Forelimb muscle (tissue), 1 donor: ENCODE results near the gene MYH9. TPM values are rescaled to one million over a fixed set of nuclear protein-coding genes. Genes with fewer than 3 reads are reported as not detected.

Source experiments
- DNase-seq: peaks from one replicate; pipeline ENCODE4 v3.0.0-alpha.2; 2013; ENCODE audit warnings: low read depth
- polyA plus RNA-seq: library from polyadenylated mRNA; unstranded; fragments of 120-200 nt; gene quantifications from one replicate; pipeline ENCODE4 v1.2.1, GENCODE V29; 2013; ENCODE audit not compliant: insufficient read length

MYH9 gene
- polyA plus RNA-seq, 1 donor = 83.0 TPM

DNA sequence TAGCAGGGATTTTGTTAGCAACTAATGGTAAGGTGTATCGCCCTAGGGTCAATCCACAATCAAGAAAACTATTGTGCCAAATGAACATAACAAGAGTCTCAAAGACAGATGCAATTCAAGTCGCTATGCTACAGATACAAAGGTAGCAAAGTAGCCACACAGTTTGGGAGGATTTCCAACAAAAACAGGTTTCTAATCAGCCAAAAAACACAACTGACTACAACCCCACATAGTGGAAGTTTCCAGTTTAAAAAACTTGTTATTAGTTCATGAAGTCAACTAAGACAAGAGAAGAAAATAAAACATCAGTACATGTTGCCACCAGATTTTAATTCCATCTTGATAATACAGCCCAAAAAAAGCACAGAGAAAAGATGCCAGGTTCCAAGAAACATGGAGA is 38.0 kb downstream of the MYH9 start:
- DNase-seq = no peak

DNA sequence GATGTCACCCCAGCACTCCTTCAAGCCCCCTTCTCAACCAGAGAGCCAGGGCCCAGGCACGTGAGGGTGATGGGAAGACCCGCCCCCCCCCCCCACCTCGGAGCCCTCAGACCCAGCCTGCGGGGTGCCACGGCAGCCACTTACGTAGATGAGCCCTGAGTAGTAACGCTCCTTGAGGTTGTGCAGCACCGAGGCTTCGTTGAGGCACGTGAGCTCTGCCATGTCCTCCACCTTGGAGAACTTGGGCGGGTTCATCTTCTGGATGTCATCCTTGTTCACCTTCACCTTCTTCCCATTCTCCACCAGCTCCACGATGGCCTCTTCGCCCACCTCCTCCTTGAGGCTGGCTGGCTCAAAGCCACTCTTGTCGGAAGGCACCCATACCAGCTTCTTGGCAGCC is 39.0 kb downstream of the MYH9 start:
- no peak for DNase-seq

DNA sequence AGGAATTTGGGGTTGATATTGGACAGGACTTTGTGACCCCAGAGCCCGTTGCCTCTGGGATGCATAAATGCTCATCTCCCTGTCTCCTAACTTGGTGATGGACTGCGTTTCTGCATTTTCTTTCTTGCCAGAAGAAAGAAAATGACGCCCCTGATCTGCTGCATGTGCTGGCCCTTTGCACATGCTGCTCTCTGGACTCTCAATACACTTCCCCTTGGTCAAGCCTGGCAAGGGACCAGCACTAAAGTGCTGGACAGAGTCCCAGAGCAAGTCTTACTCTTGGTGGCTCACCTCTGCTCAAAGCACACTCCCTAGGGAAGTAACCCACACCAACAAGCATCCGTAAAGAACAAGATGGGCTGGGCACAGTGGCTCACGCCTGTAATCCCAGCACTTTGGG is 40.7 kb downstream of the MYH9 start:
- DNase-seq = no peak

DNA sequence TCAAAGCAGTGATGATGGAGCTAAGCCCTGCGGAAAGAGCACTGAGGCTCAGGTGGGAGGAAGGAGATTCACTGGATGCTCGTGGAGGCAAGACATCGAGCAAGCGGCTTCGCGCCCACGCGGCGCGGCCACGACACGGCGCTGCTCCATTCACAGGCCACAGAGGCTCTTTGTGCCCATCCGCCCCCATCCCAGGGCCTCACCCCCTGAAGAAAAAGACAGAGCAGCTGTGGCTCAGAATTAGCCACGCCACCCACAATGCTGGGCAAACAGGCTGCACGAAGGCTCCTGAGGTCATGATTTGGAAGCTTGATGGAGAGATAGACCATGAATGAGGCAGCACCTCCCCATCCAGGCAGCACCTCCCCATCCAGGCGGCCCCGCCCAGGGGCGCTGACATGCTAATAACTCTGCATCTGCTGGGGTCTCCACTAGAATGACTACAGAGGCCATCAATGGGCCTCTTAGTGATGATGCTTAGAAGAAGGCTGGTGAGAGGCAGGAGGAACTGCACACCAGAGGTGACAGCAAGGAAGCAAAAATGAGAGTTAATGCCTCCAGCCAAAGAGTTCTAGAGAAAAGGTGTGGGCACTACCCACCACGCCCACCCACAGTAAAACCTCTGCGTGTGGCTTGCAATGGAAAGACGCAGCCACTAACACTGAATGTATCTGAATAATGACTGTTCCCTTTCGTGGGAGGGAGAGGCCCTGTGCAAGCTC is 43.5 kb downstream of the MYH9 start:
- no peak for DNase-seq

DNA sequence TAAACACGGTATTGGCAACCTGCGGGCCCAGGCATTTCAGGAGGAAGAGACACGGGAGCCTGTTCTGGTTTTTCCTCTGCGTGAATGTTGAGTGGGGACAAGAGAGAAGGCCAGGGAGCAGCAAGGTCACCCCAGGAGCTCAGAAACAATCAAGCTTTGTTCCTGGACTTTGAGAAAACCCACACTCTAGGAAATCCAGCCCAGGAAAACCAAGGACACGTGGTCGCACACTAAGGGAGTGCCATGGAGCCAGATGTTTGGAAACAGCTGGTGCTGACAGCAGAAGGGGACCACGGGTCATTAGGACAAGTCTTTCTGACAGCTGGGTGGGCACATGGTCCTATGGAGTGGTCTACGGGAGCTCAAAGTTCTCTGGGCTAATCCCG is 44.1 kb downstream of the MYH9 start:
- no peak for DNase-seq

DNA sequence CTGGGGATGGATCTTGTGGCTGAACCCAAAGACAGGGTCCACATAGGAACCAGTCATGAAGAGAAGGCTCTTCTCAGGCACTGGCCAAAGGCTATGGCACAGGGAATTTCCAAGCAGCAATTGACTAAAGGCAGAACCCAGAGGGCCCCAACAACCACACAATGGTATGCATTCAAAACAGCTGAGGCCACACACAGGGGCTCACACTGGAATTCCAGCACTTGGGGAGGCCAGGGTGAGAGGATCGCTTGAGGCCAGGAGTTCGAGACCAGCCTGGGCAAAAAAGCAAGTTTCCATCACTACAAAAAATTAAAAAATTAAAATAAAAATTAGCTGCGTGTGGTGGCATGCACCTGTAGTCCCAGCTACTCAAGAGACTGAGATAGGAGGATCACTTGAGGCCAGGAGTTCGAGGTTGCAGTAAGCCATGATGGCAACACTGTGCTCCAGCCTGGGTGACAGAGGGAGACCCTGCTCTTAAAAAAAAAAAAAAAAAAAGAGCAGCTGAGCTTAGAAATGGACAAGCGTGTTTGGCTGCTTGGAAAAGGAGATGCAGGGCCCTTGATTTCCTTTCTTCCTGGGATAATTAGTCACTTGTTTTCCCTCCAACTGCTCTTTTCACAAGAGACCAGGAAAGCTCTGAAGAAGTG is 44.6 kb downstream of the MYH9 start:
- DNase-seq = no peak

DNA sequence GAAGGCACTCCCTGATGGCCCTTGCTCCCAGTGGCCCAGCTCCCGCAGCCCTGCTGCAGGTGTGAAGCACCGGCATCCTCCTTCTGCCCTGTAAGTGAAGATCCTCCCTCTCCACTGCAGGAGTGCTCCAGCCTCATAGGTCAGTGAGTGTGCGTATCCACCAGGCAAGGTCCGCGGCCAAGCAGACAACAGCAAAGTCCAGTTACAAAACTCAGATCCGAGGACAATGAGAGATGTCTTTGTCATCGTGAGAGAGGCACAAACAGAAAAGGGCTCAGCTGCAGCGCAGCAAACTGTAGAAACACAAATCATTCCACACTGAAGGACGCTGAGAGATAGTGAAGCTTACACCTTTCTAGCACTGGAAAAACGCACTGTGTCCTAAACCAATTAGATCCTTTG is 46.1 kb downstream of the MYH9 start:
- DNase-seq = no peak

DNA sequence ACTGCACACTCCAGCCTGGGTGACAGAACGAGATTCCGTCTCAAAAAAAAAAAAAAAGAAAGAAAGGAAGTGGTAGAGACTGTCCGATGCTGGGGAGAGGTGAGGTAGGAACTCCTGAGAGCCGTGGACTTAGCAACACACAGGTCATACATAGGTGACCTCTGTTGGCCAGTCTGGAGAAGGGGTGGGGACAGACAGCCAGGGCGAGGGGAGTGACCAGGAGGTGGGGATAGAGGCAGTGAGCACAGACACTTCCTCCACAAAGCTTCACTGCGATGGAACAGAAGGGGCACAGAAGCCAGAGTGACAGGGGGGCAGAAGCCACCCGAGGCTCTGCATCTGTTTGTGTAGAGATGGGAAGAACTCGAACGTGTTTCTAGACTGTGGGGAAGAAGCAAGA is 47.1 kb downstream of the MYH9 start:
- DNase-seq = no peak

DNA sequence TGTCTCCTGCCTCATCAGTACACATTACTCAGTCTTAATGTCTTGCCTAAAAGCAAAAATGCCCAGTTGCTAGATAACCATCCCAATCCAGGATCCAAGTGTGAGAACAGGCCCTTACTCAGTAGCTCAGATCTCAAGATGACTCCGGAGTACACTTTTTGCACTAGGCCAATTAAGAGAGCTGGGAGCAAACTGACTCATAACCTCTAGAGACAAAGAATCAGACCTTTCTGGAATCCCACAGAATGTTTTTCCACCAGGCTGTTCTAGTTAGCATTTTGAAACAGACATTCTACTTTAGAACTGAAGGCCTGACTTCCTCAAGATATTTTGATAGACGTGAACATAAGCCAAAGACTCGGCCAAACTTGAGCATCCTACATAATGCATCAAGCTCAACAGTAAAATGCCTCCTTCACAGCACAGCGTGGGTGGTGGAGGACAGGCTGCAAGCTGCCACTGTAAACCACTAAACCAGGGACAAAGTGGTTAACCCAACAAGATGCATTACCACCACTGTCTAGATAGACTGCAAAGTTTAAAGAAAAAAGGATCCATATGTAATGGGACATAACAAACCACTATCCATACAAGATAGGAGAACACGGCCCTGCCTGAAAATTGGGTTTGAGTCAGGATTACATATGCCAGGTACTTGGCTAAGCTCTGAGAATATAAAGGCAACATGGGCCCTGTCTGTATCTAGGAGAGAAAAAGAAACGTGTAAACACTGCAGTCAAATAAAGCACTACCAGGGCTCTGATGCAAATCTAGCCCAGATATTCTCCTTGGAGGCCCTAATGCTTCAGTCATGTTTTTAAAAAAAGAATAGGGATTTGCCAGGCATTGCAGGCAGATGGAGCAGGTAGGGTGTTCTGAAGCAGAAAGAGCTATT is 48.3 kb downstream of the MYH9 start:
- no peak for DNase-seq

DNA sequence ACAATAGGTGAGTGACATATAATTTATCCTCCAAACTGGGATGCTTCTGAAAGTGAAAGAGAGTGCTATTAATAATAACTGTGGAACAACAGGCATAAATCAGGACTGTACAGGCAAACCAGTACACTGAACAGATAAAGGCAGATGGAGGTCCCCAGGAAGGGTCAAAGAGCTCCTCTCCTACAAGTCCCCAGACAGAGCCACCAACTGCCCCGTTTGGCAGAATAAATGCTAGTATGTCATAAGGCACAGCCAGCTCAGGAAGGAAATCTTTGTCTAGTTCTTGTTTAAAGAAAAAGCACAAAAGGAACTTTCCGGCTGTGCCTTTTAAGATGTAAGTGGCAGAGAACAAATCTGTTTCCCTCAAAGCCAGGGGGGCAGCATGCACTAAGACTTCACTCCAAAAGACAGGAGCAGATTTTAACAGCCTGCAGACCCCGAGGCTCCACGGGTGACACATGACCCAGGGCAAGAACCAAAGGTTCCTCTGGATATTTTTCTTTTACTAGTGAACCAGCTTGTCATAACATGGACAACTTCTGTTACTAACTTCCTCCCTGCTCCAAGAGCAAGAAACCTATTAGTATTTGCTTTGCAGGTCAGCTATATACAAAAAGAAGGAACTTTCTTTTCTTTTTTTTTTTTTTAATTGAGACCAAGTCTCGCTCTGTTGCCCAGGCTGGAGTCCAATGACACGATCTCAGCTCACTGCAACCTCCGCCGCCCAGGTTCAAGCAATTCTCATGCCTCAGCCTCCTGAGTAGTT is 50.2 kb downstream of the MYH9 start:
- DNase-seq = no peak

DNA sequence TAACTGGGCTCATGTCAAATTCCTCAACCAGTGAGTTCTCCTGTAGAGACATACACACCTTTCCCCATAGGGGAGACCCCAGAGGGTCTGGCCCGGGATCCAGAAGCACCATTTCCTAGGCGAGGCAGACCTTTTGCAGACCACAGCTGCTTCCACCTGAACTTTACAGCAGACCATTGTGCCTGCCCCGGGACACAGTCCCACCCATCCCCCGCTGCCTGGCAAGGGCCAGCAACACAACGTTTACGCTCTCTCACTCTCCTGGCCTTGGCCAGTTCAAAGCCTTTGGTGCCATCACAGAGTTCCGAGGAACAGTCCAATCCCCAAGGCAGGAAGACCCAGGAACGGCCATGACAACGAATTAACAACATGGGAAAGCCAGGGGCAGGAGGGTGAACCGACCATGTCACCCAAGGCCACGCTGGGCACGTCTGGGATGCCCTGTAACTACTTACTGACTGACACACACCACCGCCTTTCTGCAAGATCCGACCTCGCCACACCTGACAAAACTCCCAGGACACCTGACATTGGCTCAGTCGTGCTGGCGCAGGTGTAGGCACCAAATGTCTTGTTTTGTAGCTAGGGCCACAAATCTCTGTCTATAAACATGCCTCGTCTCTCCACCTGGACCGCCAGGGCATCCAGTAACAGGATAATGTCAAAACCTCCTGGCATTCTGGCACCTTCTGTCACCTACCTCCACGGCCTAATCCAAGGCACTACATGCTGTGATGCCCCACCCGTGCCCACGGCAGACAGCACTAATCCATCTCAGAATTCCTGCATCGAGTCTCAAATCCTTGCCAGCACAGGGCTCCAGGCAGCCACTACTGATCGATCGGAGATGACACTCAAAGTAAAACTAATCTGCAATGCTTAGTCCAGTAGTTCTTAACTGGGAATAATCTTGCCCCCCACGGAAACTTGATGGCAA is 51.3 kb downstream of the MYH9 start:
- DNase-seq = no peak

DNA sequence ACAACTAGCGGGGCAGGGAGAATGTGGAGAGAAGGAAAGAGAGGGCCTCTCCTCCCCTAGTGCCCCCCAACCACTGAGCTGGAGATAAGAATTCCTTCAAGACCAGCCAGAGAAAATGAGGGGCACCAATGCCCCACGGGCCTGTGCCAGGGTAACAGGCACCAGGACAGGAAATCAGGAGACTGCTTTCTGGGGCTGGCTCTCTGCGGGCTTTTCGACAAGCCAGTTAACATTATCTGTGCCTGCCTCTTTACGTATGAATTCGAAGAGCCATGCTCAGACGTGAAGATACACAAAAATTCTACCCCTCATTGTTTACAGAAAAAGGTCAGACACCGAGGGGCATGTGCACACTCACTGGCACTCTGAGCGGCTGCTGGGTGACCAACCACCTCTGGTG is 52.1 kb downstream of the MYH9 start:
- no peak for DNase-seq

DNA sequence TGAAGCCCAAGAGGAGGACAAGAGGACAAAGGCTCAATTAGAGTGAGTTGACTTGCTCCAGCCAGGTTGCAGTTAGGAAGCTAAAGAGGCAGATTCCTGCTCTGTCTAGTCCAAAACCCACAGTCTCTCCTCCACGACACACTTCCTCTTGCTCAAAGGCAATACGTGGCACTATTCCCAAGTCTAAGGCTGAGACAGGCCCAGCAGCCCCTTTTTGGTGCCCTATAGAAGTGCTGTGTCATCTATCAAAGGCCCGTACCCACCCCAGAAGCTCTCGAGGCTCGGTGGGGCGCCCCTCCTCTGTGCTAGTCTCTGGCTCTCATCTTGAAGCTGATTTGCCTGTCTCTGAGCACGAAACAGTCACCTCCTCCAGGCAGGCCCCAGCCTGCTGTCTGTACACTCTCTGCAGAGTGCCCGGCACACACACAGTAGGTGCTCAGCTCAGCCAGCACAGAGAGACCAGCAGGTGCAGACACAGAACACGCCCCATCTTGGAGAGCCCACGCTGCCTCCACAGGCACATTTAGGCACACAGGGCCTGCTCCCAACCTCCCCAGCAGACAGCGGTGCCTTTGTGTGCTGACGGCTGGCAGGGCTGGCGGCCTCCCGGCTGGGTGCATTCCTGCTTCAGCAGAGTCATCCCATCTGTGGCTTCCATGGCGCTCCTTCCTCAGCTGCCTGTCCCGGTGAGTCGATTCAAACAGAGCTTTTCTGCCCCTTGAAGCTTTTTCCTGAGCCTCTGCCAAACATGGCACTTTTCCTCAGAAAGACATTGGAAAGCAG is 52.8 kb downstream of the MYH9 start:
- no peak for DNase-seq

DNA sequence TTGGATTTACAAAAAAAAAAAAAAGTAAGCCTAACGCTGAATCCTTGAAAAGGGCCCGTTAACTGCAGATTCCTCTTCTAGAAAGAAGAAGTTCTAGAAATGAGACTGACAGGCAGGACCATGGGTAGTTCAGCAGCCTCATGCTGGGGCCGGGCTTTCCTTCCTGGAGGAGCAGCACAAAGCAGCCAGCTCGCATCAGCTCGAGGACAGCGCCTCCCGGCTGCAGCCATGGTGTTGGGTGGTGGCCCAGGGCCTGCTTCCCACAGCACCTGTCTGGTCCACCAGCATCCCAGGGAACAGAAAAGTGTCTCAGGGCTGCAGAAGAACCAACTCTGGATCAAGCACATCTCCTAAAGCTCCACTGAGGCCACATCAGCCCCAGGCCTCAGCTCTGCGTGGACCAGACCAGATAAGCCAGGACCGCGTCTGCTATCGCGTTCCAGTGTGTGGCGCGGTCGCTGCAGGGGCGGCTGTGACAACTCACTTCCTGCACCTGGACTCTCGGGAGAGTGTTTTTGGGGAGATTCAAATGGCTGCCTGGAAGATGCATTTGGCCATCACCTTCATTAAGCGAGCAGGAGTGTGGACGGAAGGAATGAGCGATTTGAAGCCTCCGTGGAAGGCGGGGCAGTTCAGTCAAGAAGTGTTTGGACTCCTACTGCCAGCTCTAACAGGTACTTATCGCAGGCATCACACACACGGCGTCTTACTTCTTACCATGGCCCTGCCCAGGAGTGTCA is 53.5 kb downstream of the MYH9 start:
- DNase-seq = no peak

DNA sequence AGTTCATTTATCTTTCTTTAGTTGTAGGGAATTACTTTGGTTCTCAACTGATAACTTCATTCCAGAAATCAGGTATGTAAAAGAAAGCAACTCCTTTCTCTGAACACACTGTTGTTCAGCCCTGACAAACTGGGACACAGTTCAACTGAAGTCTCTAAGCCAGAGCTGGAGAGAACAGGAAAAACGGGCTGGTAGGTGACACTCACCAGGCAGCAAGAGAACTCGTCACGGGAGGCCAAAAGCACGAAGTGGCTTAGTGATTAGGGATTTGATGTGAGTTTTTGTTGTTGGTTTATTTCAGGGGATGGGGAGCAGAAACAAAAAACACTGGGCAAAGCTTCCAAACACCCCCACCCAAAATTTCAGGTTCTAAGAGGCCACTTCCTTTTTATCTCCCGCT is 54.1 kb downstream of the MYH9 start:
- DNase-seq = no peak

DNA sequence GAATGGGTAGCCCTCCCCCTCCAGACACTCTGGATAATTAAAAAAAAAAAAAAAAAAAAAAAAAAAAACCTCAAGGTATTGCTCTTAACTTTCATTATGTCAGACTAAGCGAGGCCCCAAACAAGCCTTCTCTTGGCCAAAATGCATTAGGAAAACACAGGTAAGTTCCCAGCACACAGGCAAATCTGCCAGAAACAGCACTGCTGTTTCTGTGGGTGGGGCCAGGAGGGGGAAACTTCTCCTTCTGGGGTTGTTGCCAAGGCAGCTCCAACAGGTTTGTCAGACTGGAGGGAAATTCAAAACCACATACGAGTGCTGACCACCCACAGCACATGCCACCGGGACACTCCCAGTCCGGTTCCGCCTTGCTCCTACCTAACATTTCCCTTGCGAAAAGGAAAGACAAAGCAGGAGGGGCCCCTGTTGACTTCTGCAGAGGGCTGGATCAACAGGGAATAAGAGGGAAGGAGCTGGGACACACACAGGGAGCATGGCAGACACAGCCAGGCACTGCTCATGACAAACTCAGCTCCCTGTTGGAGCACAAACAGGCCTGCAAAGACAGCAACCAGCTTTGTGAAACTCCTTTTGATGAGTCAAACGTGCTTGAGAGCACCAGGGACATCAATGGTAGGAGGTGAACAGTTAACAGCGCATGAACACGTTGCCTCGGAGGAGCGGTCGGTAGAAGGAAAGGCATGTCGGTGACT is 55.0 kb downstream of the MYH9 start:
- DNase-seq = no peak

DNA sequence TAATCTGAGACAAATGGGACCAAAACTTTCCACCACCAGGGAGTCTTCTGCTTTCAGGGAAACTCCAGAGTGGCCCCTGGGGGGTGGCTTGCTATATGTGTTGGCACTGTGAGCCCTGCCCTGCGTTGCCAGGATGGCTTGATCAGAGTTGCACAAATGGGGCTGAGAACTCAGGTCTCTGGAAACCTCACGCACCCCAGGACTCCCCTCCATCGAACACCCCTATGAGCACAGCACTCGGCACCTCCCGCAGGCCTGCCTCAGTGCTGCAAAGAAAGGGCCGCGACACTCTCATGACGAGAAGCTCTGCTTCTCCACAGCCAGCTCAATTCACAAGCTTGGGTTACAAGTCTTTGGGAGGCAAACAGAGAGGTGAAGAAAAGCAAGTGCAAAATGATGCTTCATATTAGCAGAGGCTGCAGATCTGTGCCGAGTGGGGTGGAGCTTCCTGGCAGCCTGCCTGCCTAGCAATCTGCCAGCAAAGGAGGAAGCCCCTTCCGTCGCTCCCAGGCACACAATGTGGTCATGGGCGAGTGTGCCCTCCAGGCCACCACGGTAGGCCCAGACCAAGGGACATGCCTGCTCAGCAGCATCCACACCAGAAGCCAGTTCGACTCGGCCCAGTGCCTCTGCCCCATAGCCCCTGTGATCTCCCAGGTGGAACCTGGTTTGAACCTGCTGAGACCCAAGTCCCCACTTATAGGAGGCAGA is 55.7 kb downstream of the MYH9 start:
- no peak for DNase-seq

DNA sequence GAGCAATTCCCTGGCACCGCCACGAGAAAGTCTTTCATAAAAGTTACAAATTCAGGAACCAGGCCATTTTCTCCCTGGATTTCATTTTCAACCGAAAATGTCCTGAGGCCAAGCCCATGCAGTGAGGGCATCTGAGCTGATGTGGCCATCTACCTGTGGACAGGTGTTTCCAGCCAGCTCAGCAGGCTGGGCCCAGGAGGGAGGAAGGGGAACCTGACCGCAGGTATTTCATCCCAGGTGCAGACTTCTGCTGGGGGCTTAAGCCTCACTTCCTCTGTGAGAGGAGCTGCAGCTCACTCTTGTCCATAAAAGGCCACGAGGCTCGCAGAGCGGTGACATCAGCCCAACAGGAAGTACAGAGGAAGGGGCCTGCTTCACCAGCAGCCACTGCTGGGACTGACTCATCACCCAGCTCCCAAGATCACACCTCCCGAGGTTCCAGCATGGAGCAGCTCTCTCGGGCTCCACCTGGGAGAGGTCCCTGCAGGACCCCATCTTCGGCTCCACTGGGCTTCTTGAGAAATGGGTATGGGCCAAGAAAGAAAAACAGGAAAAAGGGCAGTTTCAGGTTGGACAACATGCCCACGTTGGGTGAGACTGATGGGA is 56.4 kb downstream of the MYH9 start:
- DNase-seq = no peak
